COLO668 (cell line): ENCODE data around the gene SLIT3.

Experiments used
- DNase-seq: peaks from one replicate; lab custom pipeline; 2025; ENCODE audit not compliant: unreplicated experiment; lab: John Stamatoyannopoulos, UW

Gene SLIT3

GRCh38 chr5:168847511-168848073 is 453.3 kb downstream of the SLIT3 start:
- DNase-seq, result no peak

DNA sequence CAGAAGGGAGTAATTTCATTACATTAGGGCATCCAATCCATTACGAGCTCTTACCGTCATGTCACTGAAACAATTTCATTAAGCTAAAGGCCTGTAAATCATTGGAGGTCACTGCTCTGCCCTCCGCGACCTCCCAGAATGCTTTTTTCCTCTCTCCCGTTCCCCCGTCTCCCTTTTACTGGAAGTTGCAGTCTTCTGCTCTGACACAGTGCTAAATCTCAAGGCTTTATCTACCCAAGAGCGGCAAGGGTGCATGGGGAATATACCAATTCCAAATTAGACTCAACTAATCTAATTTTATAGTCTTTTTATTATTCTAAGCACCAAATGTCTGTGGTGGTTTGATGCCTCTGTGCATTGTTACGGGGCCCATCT is 456.0 kb downstream of the SLIT3 start:
- no peak for DNase-seq

- no peak for DNase-seq
Observed at GRCh38 chr5:168844016-168844921, 456.7 kb downstream of the SLIT3 start.

DNA sequence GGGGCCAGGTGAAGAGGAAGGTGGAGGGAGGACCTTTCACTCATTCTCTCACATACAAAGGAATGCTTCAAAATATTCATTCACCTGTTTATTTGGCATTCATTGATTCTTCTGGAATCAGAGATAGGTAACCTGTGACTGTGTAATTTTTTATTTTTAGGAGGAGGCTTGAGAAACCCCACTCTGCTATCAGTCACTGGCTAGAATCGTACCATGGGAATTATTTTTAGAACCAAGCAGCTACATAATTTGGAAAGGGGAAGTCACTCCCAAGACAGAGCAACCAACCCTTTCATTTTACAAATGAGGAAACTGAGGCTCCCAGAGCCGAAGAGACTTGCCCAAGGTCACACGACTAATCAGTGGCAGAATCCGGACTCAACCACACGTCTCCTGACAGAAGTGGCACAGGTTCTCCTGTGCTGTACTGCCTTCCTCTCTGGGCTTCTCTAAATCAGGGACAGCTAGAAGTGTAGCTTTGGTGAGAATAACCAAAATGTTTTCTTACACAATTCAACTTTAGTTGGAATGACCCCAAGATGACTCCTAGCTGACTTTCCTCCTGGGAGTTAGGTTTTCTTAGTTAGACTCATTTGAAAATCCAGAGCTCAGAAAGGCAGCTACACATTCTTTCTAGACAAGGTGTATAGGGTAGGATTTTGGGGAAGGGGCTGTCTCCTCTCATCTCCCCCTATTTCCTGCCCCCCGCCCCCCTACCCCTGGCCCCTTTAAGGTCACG is 457.5 kb downstream of the SLIT3 start:
- DNase-seq, result no peak

- DNase-seq, result no peak
Observed at GRCh38 chr5:168842571-168843205, 458.3 kb downstream of the SLIT3 start.

DNA sequence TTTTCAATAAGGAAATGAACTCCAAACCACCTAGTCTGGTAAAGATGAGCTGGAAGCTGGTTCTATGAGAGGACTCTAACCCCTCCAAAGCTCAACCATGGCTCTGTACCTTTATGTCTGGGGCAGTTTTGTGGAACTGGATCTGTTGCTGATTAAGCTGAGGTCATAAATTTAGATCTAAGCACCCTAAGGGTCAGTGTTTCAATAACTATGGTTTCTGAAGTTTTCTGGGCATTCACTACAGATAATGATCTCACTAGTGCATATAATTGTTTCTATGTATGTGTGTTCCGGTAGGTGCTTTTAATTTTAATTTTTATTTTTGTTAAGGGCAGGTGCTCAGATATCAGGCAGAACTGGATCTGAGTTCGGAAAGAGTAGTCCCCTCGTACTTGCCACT is 463.1 kb downstream of the SLIT3 start:
- no peak for DNase-seq

GRCh38 chr5:168836603-168837231 is 464.2 kb downstream of the SLIT3 start:
- no peak for DNase-seq

- DNase-seq, result no peak
Observed at GRCh38 chr5:168833936-168834335, 467.0 kb downstream of the SLIT3 start.

GRCh38 chr5:168833383-168833782 is 467.6 kb downstream of the SLIT3 start:
- no peak for DNase-seq

GRCh38 chr5:168832308-168832707 is 468.6 kb downstream of the SLIT3 start:
- DNase-seq, result no peak

GRCh38 chr5:168831383-168831782 is 469.6 kb downstream of the SLIT3 start:
- DNase-seq, result no peak

DNA sequence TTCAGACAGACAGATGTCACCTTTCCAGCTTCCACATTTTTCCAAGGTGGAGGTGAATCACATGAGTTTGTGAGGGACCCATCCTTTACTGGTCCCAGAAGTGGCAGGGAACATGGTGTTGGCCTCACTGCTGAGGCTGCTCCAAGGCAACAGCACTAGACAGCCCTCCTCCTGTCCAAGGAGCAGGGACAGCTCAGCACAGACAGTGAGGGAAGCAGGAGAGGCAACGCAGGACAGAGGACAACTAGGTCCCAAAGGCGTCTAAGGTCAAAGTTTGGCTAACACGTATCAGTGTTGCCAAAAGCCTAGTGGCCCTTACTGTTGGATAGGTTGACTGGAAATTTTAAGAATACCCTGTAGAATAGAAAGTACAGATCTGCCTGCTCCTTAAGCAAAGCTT is 470.1 kb downstream of the SLIT3 start:
- DNase-seq, result no peak

- no peak for DNase-seq
Observed at GRCh38 chr5:168829922-168830417, 471.0 kb downstream of the SLIT3 start.

DNA sequence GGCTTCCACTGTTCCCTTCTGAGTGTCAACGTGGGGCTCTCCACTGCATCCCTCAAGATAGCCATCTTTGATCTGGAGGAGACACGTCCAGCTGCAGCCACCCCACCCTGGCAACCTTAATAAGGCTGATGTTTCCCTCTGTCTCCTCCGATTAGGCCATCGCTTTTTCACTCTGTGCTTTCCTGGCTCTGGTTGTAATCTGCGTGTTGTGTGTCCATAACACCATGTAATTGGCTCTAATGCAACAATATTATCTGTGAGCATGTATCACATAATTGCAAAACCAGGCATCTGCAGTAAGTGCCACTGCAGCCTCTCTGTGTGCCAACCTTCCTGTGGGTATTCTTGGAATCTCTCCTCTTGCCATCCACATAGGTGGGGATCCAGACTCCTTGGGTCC is 471.9 kb downstream of the SLIT3 start:
- DNase-seq, result no peak

- no peak for DNase-seq
Observed at GRCh38 chr5:168827636-168828035, 473.3 kb downstream of the SLIT3 start.

DNA sequence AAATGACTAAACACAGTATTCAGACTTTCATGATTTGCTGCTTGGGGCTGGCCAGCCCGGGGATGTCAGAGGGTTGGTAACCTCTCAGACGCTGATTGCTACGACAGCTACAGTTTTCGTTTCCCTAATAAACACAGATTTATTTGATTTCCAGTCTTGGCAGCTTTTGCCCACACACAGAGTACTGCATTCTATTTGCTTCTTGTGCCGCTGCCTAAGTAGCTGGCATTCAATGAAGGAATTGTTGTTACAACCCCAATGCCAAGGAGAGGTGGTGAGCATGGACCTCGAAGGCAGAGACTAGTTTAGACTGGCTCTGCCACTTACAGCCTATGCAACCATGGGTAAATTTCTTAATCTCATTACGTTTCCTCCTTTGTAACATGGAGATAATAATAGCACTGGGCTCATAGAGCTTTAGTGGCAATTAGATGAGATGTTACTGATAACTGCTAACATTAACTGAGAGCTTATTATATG is 474.7 kb downstream of the SLIT3 start:
- no peak for DNase-seq

DNA sequence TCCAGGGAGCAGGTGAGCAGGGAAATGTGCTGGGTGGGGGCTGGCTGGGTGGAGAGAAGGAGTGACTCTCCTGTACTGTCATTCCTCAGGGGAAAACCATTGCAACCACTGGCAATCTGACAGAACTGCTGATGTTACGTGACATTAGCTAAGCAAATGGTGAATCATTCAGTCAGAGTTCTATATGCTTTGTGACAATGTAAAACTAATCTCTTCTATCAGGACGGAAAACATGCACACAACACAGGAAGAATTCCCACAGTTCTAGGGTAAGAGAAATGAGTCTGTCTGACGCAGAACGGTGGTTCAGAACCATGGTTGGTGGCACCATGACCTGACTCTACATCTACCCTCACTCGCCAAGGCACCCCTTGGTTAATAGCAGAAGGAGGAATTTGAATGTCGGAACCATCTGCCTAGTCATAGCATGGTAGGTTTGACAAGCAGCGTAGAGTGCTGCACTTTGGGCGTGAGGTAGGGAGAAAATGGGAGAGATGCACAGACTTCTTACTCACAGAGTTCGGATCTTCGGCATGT is 478.1 kb downstream of the SLIT3 start:
- DNase-seq, result no peak

DNA sequence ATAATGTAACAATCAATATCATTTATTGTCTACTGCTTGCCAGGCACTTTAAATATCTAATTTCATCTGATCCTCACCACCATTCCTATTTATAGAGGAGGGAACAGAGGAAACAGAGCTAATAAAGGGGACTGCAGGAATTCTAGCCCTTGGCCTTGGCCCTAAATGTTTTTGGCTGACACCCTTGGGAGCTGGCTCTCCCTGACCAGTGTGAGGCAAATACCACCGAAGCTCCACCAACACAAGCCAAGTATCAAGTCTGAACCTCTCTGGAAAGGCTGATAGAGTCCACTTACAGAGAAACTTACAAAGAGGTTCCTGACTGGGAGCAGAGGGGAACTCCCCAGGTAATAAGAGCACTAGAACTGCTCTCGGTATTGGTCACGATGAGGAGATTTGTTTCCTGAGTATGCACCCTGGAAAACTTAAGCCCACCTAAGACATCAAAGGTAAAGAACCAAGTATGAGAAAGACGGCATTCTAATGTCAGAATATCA is 478.6 kb downstream of the SLIT3 start:
- DNase-seq, result no peak

DNA sequence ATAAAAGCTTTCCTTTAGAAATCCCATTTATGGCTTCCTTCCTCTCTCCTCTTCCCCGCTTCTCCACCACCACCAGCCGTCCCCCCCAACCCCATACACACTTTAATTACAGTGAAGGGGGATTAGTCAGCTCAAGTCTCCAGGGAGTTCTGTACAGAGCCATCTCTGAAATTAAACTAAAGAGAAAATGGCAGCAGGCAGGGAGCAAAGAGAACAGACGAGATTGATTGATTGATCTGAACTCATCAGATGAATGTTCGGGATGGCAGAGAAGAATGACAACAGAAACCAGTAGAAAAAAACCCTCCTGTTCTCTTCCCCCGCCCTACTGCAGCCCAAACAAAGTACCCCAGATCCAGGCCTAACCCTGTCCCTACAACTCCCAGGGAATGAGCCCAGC is 480.1 kb downstream of the SLIT3 start:
- no peak for DNase-seq

- no peak for DNase-seq
Observed at GRCh38 chr5:168819004-168819621, 481.8 kb downstream of the SLIT3 start.
